ENCODE data around the gene PPP1R14B. TPM values are rescaled to one million over a fixed set of nuclear protein-coding genes. Genes with fewer than 3 reads are reported as not detected.

Gene PPP1R14B
- total and polyA plus RNA-seq, 2 donors (not counting 3 experiments of a cell fraction or from before 2014, with no cell fraction given), result 308 to 431 TPM

GRCh38 chr11:64233913-64234586, 12.7 kb downstream of the PPP1R14B start, which contains the start of gene VEGFB:
TSS of gene VEGFB (plus strand) at chr11:64234584. CDS start at chr11:64234834, 250 bp downstream.
- no TSS peak for BruUV-seq (replicated peaks)
- intact Hi-C loops (cut with micrococcal nuclease), result loop anchor here (5.0 kb wide), 1 partner anchor 47 kb away; the partner anchor contains the start of gene STIP1

More at GRCh38 chr11:64233913-64234586, 12.7 kb downstream of the PPP1R14B start, which contains the start of gene VEGFB:
- no peak within 1 kb of the TSS for H3K27ac ChIP-seq (ENCODE audit: insufficient read depth, low read depth, low read length)
- no peaks in the 10 kb centered on the region for H4K20me1 ChIP-seq (replicated peaks; ENCODE audit: control insufficient read depth, extremely low read depth, insufficient read depth, low read length)
- H3K36me3 ChIP-seq (ENCODE audit: control insufficient read depth in 2 of 2, extremely low read depth in 1 of 2, insufficient read depth in 2 of 2, low read length in 2 of 2), result peaks cover 6 to 8% of the 10 kb centered on the region in 2 experiments
- peak within 1 kb of the TSS; percentile 48 to 63 (median 51) for H3K4me3 ChIP-seq (replicated peaks in 1 of 3; ENCODE audit: insufficient read depth in 1 of 3, low read depth in 1 of 3, low read length in 3 of 3)
- H3K79me2 ChIP-seq (ENCODE audit: control insufficient read depth, insufficient read depth, low read length), result no peaks in the 10 kb centered on the region
- peak within 1 kb of the TSS; percentile 6 for H3K9ac ChIP-seq (replicated peaks; ENCODE audit: extremely low read depth, insufficient read depth, low read length)
- FAIRE-seq, result peak; percentile 64
- TF ChIP-seq EZH2 (IDR thresholded peaks at IDR 0.05; ENCODE audit: borderline replicate concordance, low read depth, low read length, severe bottlenecking) (no peak), MAX (IDR thresholded peaks at IDR 0.05; ENCODE audit: insufficient read depth, insufficient read length) (no peak), CTCF (IDR thresholded peaks at IDR 0.05; ENCODE audit: extremely low read depth in 1 of 2, insufficient read depth in 1 of 2, low read depth in 1 of 2, low read length in 2 of 2) (no peak), JUN (IDR thresholded peaks at IDR 0.05; ENCODE audit: borderline replicate concordance, insufficient read depth, insufficient read length, low read depth) (no peak), FOS (IDR thresholded peaks at IDR 0.05; ENCODE audit: borderline replicate concordance, insufficient read depth, low read length) (no peak), POLR2A (IDR thresholded peaks at IDR 0.05; ENCODE audit: low read depth, low read length) (no peak), POLR2AphosphoS5 (IDR thresholded peaks at IDR 0.05; ENCODE audit: insufficient read depth, low read depth, low read length) (peak; percentile 47)
- dilution Hi-C loops (cut with MboI; ENCODE audit: extremely low pct_ligation_motif_present, low sequenced_read_pairs), result no loop called here
- peak; percentile 48 for DNase-seq (ENCODE audit: low read depth, low spot score)
- H3K9me3 ChIP-seq (replicated peaks; ENCODE audit: control insufficient read depth, insufficient read depth, low read length), result no peaks in the 10 kb centered on the region
- H3K9me1 ChIP-seq (replicated peaks; ENCODE audit: control insufficient read depth, extremely low read depth, insufficient read depth, low read length), result no peaks in the 10 kb centered on the region
- ChIA-PET POLR2A (no interaction called here), CTCF (interaction anchor here (1.9 to 2.1 kb wide), 2 partner anchors 30 to 67 kb away, joined by 6 to 10 read pairs; no protein-coding TSS in a partner anchor)
- H2AFZ ChIP-seq (ENCODE audit: low read depth, low read length), result peak within 1 kb of the TSS; percentile 39
- peaks cover 10% of the 10 kb centered on the region for H3K4me1 ChIP-seq (ENCODE audit: control insufficient read depth, extremely low read depth, insufficient read depth, low read length)
- peak within 1 kb of the TSS; percentile 71 for H3K4me2 ChIP-seq (ENCODE audit: insufficient read depth, low read length)
- no peaks in the 10 kb centered on the region for H3K27me3 ChIP-seq (ENCODE audit: control insufficient read depth in 2 of 2, insufficient read depth in 2 of 2, low read length in 2 of 2)
